Stimulated activated CD8-positive, alpha-beta memory T cell treated with anti-CD3 and anti-CD28 coated beads, Interleukin-2, amount 100 ng/mL, for 48 hours (primary cell): ENCODE results near the gene SAP25.
"Not testable (repeated sequence)": the region's sequence is repeated elsewhere in the genome, so short reads cannot be mapped to it uniquely, and the experiment has no call there.

Experiments
- DNase-seq, 2 donors: peaks; one replicate each; pipeline ENCODE4 v3.0.0-alpha.2; 2020; ENCODE audit warnings: low read depth in 2 of 2

The SAP25 gene

DNA sequence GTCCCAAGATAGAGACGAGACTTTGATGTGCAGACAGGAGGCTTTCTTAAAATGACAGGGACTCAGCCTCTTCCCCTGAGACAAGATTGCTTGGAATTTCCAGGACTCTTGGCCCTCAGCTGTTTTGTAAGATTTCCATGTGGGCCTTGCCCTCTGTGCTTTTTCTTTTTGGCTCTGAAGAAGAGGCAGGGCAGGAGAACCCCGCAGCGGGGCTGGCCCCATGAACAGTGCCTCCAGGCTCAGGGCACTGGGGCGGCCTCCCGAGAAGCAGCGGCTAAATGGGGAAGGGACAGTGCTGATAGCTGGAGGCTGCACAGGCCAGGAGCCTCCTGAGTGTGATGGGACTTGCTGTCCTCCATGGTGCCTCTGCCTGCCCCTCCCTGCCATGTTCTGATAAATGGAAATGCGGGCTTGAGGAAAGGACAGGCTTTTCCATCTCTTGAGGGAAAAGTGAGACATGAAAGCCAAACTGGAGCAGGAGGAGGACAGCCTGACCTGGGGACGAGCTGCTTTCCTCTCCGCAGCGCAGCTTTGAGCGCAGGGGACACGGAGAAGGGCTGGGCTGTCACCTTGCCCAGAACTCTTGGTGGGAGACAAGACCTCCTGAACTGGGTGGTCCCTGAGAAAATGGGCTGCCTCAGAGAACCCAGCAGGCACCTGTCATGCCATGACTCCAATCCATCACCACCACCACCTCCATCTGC lies 12.1 kb downstream of the SAP25 start:
- no peak for DNase-seq

DNA sequence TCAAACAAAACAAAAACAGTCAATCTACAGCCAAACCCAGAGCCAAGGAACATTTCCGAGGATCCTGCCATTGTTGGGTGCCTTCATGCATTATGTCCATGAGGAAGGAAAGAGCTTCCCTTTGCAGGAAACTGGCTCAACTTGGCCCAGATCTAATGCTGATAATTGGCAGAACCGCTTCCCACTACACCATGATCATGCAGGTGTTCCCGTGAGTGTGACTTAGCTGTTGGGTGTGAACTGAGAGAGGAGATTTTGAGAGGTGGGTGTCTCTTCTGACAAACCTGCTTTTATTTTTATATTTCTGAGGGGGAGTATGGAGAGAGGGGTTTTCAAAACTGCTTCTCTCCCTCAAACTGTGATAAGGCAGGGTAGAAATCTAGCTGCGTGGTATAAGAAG lies 14.6 kb downstream of the SAP25 start:
- no peak for DNase-seq

DNA sequence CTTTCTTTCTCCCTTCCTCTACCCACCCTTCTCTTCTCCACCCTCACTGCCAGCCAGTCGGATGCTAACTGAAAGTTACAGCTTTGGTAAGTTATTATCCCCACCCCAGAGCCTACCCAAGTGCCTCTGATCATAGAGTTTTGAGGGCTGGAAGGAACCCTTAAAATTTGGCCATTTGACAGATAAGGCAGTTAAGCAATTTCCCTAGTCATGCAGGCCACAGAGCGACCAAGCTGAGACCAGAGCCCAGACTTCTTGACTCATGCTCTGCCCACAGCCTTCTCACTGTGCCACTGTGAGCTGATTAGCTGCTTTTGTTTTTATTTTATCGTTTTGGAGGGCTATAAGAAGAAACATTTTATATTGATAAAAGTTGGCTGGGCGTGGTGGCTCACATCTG lies 17.2 kb downstream of the SAP25 start:
- no peak for DNase-seq

DNA sequence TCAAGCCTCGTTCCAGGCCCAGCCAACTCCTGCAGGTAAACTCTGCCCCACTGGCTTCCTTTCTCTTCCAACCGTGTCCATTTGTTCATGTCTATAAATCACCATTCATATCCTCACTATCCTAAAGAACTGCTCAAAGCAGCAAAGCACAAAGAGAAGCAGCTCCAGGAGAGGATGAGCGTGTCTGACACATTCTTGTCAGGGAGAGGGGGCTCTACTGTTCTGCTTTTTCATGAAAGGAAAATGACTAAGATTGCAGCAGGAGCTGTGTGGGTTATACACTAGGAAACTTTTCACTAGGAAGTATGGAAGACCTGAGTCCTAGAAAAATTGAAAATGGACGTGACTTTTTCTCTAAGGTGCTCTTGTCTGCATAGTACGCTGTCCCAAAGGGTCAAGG lies 18.0 kb downstream of the SAP25 start:
- no peak for DNase-seq

DNA sequence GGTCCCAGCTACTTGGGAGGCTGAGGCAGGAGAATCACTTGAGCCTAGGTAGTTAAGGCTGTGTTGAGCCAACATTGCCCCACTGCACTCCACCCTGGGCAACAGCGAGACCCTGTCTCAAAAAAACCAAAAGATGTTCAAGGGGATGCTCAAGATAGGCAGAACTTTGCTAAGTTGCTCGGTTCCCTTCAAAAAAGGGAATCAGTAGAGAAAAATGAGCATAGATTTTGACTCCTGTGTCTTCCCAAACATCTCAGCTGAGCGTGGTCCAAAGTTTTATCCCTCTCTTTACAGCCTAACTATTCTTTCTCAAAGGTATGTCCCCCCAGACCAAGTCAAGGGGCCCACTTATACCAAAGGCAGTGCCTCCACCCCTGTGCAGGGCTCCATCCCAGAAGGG lies 20.7 kb downstream of the SAP25 start:
- no peak for DNase-seq

DNA sequence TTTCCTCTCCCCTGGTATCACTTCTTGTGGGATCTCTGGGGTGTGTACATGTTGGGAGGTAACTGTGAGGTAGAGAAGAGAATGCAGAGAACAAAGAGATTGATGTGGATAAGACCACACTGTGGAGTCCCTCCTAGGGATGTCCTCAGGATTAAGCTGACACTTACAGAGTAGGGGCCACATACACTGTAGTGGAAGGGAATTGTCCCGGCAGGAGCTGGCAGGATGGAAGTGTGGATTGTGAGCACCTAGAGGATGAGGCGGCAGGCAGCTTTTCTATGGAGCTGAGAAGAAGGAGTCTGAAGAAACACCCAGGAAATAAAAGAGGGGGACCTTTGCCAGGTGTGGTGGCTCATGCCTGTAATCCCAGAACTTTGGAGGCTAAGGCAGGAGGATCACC lies 21.2 kb downstream of the SAP25 start:
- DNase-seq = no peak

DNA sequence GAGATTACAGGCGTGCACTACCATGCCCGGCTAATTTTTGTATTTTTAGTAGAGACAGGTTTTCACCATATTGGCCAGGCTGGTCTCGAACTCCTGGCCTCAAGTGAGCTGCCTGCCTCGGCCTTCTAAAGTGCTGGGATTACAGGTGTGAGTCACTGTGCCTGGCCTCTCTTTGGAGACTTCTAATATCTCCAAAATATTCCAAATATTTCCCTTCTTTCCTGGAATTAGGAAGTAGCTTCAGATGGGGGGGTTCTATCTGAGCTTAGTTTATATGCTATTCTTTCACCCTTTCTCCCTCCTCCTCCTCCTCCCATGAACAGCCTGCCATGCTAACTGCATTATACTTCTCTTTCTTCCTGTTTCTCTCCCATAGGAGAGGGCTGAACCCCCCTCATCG lies 25.3 kb downstream of the SAP25 start:
- not testable (repeated sequence) for DNase-seq

DNA sequence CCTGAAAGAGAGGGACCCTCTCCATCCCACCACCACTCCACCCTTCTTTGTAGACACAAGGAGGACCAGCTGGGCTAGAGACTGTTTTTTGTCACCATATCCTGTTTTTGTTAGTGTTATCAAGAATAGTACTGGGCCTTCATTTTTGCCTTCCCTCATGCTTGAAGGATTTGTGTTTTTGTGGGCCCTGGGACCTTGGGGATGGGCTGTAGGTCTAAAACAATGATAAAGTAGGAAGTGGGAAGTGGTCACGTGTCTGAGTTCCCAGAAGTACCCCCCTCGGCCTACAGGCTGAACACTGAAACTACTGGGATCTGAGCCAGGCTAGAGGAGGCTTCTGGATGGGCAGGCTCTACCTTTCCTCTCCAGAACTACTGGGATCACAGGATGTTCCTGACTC lies 25.8 kb downstream of the SAP25 start:
- no peak for DNase-seq

DNA sequence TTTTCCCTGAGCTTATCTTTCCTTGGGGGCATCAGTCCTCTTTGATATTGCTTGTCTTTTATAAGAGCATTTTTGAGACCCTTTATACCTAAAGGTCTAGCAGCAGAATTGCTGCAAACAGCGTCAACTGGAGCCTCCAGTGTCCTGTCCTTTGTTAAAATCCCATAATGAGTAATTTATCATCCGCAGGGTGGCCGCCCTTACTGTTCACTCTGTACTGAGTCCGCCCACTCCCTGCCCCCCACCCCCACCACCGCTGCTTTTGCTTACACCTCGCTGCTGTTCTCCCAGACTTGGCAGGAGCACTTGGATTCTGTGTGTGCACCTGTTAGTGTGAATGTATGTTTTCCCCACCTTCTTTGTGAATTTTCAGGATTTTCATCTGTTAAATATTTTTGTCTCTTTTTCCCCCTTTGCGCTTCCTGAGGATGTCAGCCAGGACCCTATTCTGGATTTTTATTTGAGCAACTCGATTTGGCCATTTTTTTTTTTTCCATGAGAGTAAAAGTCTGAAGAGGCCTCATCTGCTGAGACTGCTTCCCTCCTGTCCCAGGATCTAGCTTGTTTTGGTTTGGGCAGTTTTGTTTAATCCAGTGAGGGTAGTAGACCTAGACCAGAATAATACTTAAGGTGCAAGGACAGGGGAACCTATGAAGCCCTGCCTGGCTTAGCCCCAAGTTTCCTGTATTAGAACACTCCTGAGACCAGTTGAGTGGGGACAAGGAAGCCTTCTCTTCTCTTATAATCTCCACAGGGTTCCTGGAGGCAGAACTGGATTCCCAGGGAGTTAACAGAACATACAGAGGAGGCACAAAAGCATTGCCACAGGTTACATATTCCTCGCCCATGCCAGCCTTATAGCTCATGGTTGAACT lies 26.5 kb downstream of the SAP25 start:
- no peak for DNase-seq

DNA sequence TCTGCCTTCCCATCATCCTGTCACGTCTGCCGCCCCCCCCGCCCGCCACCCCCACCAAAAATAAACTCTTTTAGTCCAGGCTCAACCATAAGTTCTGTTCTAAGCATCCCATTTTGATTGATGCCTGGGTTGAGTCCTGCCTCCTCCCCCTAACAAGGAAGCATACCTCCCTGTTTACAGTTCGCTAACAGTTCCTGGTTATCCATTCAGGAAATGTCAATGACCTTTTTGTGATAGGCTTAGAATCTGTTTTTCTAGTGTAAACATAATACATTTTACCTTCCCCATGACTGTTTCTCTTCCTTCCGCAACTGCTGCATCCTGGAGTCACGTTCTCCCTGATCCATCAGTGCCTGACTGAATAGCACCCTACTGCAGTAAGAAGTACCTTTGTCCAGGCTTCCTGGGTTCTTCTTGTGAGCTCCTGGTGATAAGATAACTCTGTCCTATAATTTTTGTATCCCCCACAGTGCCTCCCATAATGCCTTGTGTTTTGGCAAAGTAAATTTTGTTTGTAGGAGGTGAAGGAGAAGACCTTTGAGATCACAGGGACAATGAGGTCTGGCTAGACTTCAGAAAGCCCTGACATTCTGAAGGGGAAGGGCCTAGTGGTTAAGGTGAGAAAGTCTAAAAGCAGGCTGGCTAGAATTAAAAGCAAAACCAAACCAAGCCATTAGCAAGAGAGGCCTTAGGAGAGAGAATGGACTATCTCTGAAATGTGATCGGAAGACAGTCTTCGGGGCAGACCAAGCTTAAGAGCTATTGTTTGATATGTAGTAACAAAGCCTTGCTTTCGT lies 27.4 kb downstream of the SAP25 start:
- DNase-seq = no peak

DNA sequence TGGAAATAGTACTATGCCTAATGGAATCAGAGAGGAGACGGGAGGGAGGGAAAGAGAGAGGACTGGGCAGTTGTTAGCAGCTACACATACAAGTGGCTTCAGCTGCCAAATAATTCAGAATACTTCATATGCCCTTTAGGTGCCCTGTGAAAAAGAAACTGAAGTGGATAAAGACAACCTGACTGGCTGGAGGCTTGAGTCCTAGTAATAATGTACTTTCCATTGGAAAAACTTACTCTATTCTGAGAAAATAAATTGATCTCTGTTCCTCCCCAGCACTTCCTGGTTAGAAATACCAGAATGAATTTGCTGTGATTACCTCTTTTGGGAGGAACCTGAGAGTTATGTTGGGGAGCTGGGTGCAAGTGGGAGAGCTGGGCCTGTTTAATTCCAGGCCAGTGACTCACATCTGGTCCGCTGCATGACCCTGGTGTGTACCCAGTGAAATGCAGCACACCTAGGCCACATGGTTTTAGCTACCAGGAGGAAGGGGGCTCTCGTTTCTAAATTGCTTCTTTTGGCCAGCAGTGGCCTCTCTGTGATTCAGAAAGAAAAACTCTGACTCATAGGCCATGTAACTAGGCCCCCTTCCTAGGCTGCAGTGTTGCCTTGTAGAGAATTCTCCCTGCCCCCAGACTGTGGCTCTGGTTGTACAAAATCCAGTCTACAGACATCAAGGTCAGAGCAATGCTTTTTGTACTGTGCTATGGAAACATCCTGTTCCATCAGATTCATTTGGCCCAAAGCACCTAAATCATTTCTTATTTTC lies 28.2 kb downstream of the SAP25 start:
- DNase-seq = peak in 1 of 2 donors; percentile 53

DNA sequence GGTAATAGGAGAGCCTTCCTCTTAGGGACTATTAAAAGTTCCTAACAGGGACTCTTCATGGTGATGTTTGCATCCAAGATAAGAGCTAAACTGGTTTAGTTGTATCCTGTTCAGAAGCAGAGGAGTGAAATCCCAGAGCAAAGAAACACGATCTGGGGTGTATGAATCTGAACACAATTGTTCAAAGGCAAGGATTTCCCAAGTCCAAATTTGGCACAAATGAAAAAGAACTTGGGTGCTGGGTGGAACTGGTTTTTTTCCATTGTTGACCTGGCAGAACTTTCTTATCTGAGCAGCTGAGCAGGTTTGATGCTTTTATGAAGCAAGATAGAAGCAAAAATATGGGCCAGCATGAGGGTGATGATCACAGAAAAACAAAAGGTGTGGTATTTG lies 28.7 kb downstream of the SAP25 start:
- no peak for DNase-seq

DNA sequence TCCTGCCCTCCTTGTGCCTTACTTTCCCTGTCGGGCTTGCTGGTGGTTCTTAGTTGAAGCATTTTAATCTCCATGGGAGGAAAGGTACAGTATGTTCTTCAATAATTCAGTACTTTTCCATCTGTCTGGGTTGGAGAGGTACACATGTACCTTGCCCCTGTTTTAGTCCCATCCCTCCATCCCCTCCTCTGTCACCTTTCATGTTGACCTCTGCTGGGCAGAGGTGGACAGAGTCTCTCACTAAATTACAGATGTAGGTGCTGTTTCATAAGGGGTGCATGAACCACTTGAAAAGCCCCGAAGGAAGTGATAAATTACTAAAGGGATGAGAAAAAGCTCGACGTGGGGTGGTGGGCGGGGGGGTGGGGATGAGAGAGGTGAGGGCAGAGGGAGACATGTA lies 29.3 kb downstream of the SAP25 start:
- DNase-seq = no peak

DNA sequence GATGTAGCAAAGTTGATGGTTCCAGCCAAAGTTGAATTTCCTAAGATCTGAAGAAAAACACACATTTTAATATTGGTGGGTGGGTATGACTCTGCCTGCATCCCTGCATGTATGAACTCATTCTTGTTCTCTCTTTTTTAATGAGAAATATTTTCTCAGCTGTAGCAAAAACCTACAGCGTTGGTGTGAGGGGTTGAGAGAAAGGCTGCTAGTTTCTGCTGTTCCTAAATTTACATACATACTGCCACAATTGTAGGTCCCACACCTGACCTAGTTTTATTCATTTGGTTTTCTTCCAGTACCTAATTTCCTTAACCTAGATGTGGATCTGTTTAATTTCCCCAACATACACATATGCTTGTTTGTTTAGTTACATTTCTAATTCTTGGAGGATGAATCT lies 30.1 kb downstream of the SAP25 start:
- DNase-seq = no peak

DNA sequence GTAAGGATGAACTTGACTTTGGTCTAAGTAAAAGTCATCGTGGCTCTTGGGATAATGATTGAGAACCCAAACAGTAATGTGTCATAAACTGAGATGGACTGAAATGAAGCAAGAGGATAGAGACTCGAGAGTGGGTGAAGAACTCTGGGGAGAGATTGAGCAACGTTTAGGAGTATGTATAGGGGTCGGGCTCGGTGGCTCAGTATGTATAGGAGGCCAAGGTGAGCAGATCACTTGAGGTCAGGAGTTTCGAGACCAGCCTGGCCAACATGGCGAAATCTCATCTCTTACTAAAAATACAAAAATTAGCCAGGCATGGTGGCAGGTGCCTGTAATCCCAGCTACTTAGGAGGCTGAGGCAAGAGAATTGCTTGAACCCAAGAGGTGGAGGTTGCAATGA lies 32.4 kb downstream of the SAP25 start:
- DNase-seq = not testable (repeated sequence)

DNA sequence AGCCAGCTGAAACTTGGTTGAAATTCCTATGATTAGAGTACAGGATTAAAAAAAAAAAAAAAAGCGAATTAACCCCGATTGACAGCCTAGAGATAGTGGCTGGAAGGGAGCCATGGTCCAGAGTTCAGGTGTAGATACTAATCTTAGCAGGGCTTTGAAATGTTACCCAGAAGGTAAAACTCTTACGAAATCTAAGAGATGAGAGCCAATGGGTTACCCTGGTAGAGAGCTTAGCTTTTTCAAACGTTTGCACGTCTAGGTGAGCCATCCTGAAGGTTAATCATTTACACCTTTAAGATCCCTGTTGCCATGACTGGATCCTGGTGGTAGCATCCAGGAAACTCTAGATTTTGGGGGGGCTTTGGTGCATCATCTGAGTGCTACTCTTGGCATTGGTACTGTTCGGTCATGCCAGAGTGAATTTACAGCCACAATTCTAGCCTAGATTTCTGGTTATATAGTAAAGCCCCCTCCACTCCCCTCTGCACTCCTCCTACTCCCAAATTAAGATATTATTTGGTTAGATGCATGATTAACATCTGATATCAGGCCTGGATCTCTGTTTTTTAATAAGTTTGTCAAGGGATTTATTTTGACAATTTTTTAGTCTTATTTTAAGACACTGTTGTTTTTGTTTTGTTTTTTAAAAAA lies 33.5 kb downstream of the SAP25 start:
- no peak for DNase-seq

DNA sequence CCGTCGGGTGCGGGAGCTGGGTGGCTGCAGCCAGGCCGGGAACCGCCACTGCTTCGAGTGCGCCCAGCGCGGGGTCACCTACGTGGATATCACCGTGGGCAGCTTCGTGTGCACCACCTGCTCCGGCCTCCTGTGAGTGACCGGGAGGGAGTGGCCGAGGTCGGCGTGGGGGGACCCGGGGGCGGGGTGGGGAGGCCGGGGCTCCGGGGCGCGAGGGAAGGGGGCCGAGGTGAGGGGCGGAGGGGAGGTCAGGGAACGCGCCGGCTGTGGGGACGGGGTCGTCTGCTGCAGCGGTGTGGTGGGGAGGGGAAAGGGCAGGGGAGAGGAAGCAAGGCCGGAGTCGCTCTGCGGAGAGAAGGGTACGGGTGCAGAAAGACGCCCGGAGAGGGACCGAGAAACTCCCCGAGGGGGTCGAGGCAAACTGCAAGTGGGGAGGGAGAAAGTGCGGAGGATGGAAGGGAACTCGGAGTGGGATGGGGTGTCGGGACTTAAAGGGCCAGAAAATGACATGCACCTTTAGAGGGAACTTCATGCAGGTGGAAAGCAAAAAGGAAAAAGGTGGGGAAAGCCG lies 34.2 kb downstream of the SAP25 start:
- no peak for DNase-seq

DNA sequence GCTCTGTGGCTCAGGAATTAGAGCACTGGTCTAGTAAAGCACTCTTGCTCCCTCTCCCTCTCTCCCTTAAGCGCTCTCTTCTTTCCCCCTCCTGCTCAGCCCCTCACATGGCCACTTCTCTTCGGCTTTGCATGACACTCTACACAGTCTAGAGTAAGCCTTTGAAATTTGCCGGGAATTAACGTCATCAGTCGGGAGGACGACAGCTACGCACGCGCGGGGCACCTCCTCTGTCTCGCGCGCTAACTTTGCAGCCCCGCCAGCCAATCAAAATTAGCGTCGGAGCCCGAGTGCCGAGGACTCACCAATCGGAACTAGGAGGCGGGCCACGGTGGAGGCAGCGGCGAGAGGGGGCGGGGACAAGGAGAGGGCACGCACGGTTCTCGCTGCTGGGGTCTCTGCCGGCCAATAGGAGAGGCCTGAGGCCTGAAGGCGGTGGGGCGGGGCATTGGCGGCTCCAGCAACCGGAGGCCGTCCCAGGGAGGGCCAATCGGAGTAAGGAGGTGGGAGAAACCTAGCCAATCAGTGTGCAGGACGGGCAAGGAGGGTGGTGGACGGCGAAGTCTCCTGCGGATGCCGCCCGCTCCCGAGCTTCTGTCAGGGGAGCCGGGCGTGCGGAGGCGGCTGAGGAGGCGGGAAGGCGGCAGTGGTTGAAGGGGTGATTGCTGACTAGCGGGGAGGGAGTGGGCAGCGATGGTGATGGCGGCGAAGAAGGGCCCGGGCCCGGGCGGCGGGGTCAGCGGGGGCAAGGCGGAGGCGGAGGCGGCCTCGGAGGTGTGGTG lies 34.9 kb downstream of the SAP25 start, which contains the start of gene AGFG2:
AGFG2 (plus strand) TSS at position 550 of the 782 bp plus-strand sequence; CDS start at position 694, 144 bp downstream.
- peak; percentile 100 for DNase-seq

DNA sequence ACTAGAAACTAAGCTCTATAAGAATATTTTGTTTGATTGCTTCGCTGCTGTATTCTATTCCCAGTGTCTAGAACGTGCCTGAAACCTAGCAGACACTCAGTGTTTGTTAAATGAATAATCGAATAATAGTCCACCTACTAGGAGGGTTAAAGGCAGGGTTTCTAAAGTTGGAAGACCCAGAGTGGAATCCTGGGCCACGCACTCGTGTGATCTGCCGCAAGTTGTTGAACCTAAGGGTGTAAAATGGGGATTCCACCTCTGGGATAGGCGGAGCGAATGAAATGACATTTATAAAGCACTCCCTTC lies 35.4 kb downstream of the SAP25 start:
- DNase-seq = no peak

DNA sequence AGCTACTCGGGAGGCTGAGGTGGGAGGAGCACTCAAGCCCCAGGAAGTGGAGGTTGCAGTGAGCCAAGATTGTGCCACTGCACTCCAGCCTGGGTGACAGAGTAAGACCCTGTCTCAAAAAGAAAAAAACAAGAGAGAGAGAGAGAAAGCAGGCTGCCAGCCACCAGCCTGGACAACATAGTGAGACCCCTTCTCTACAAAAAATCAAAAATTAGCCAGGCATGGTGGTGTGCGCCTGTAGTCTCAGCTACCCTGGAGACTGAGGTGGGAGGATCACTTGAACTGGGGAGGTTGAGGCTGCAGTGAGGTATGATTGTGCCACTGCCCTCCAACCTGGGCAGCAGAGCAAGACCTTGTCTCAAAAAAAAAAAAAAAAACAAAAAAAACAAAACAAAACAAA lies 37.0 kb downstream of the SAP25 start:
- DNase-seq = not testable (repeated sequence)
